DND-41 (cell line): Measurements from ENCODE around the gene KCNH2.

Experiments used
- ATAC-seq: fragments of 200-7000 bp; cut with Tn5 transposase; 3 replicates; pipeline ENCODE4 v1.9.1; 2021; ENCODE audit warnings: low read depth; ENCODE audit not compliant: insufficient read depth
- DNase-seq: peaks from one replicate; pipeline ENCODE4 v3.0.0-alpha.2; 2020
- H2AFZ ChIP-seq: 2 replicates; pipeline ENCODE4 v1.6.0; 2012; ENCODE audit warnings: low read depth, low read length
- H3K27ac ChIP-seq: 2 replicates; pipeline ENCODE4 v1.5.1; 2012; ENCODE audit warnings: low read length, inconsistent platforms
- H3K27me3 ChIP-seq: fragments of 200-600 bp; sonication (generic); 2 replicates; pipeline ENCODE4 v1.6.0; 2012; ENCODE audit warnings: low read length, mild to moderate bottlenecking, inconsistent platforms; ENCODE audit not compliant: insufficient read depth, poor library complexity
- H3K36me3 ChIP-seq: 2 replicates; pipeline ENCODE4 v1.5.1; 2012; ENCODE audit warnings: low read length, inconsistent platforms; ENCODE audit not compliant: insufficient read depth
- H3K4me1 ChIP-seq: 2 replicates; pipeline ENCODE4 v1.5.1; 2012; ENCODE audit warnings: mild to moderate bottlenecking, low read length; ENCODE audit not compliant: insufficient read depth
- H3K4me2 ChIP-seq: 2 replicates; pipeline ENCODE4 v1.6.0; 2012; ENCODE audit warnings: mild to moderate bottlenecking, moderate library complexity, low read length, inconsistent platforms; ENCODE audit not compliant: insufficient read depth
- H3K4me3 ChIP-seq, 2 experiments: fragments of 200-600 bp in 1 of 2; shearing (Covaris generic) in 1 of 2; 2 replicates each; pipeline ENCODE4 v1.5.1; 2012 to 2016; ENCODE audit warnings: inconsistent platforms in 2 of 2, low read length in 2 of 2, mild to moderate bottlenecking in 2 of 2, low read depth in 1 of 2, moderate library complexity in 1 of 2
- H3K79me2 ChIP-seq: 2 replicates; pipeline ENCODE4 v1.6.0; 2012; ENCODE audit warnings: low read length, inconsistent platforms; ENCODE audit not compliant: insufficient read depth
- H3K9ac ChIP-seq: 2 replicates; pipeline ENCODE4 v1.6.0; 2012; ENCODE audit warnings: low read depth, mild to moderate bottlenecking, inconsistent platforms, low read length, moderate library complexity
- H3K9me3 ChIP-seq: 2 replicates; pipeline ENCODE4 v1.5.1; 2012; ENCODE audit warnings: low read length, moderate library complexity, mild to moderate bottlenecking, inconsistent platforms; ENCODE audit not compliant: insufficient read depth, severe bottlenecking
- H4K20me1 ChIP-seq: 2 replicates; pipeline ENCODE4 v1.6.0; 2012; ENCODE audit warnings: low read length; ENCODE audit not compliant: insufficient read depth
- CTCF ChIP-seq: IDR thresholded peaks from 2 replicates; pipeline ENCODE4 v1.5.1; 2012; ENCODE audit warnings: borderline replicate concordance, low read length, moderate library complexity, mild to moderate bottlenecking; ENCODE audit not compliant: poor library complexity, severe bottlenecking; ENCODE audit errors: extremely low read depth
- EZH2 ChIP-seq: IDR thresholded peaks from 3 replicates; pipeline ENCODE4 v1.6.1; 2012; ENCODE audit warnings: borderline replicate concordance, low read depth, mild to moderate bottlenecking, moderate library complexity, low read length, inconsistent platforms; ENCODE audit not compliant: severe bottlenecking

Gene KCNH2

DNA sequence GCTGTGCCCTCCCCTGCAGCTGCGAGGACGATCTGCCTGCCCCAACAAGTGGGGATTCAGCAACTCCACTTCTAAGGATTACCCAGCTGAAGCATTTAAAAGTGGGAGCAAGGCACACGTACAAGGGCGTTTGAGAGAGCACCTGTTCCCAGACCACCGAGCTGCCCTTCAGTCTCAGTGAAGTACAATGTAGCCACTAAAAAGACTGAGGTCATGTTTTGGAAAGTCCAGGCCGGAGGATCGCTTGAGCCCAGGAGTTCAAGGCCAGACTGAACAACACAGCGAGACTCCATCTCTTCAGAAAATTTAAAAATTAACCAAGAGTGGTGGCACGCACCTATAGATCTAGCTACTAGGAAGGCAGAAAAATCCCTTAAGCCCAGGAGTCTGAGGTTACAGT lies 27.4 kb upstream of the KCNH2 start:
- Histone ChIP-seq H3K79me2 (no peaks in the 10 kb centered on the region), H3K9ac (no peak overlapping the region), H3K9me3 (no peaks in the 10 kb centered on the region), H3K4me3 (no peak overlapping the region), H3K27me3 (no peaks in the 10 kb centered on the region), H3K4me1 (peaks cover 25% of the 10 kb centered on the region), H3K27ac (no peak overlapping the region), H3K36me3 (no peaks in the 10 kb centered on the region), H3K4me2 (no peak overlapping the region), H2AFZ (no peak overlapping the region), H4K20me1 (no peaks in the 10 kb centered on the region)
- DNase-seq (no peak), ATAC-seq (no peak)
- TF ChIP-seq EZH2: no peak
- no peak for TF ChIP-seq CTCF

DNA sequence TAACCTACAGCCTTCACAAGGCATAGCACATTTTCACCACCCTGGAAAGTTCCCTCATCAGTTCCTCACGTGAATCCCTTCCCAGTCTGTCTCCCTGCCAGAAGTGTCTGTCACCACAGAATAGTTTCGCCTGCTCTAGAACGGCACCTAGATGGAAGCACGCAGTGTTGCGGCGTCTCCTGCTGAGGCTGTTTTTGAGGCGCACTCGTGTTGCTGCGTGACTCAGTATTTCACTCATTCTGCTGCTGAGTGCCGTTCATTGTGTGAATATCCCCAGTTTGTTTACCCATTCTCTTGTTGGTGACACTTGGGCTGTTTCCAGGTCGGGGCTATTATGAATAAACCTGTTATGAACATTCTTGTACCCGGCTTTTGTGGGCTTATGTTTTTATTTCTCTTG lies 25.5 kb upstream of the KCNH2 start:
- ATAC-seq: no peak
- no peak overlapping the region for H3K4me2 ChIP-seq

DNA sequence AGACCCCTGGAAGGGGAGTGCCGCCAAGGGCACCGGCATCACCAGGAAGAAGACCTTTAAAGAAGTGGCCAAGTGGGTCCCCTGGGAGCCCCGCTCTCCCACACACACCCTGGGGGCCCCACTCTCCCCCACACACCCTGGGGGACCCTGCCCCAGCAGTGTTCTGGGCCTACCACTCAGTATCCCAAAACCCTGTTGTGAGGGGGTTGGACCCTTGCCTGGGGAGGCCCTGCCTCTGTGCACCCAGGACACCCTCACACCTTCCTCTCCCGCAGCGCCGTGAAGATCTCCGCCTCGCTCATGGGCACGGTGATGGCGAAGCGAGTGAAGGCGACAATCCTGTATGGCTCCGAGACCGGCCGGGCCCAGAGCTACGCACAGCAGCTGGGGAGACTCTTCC lies 23.4 kb upstream of the KCNH2 start:
- Histone ChIP-seq H4K20me1 (no peaks in the 10 kb centered on the region; the same call in 1 of the 2 replicates), H3K4me1 (no peaks in the 10 kb centered on the region), H3K27me3 (no peaks in the 10 kb centered on the region), H3K4me3 (no peak overlapping the region), H3K27ac (no peak overlapping the region), H3K36me3 (no peaks in the 10 kb centered on the region), H3K79me2 (no peaks in the 10 kb centered on the region), H3K4me2 (no peak overlapping the region), H3K9ac (no peak overlapping the region), H3K9me3 (no peaks in the 10 kb centered on the region), H2AFZ (no peak overlapping the region)
- TF ChIP-seq CTCF (no peak), EZH2 (no peak)
- ATAC-seq (no peak), DNase-seq (no peak)

More for the DNA sequence above, 25.5 kb upstream of the KCNH2 start:
- no peaks in the 10 kb centered on the region for H3K9me3 ChIP-seq
- TF ChIP-seq EZH2 (no peak), CTCF (no peak)
- H3K79me2 ChIP-seq: no peaks in the 10 kb centered on the region
- no peak overlapping the region for H3K27ac ChIP-seq
- H3K4me3 ChIP-seq: no peak overlapping the region
- no peaks in the 10 kb centered on the region for H3K36me3 ChIP-seq
- H3K4me1 ChIP-seq: peaks cover 14% of the 10 kb centered on the region
- no peak overlapping the region for H2AFZ ChIP-seq
- no peak for DNase-seq
- no peaks in the 10 kb centered on the region for H3K27me3 ChIP-seq
- no peaks in the 10 kb centered on the region for H4K20me1 ChIP-seq
- no peak overlapping the region for H3K9ac ChIP-seq
